K562 (cell line): ENCODE measurements around the gene SLC8A1. TPM values are rescaled to one million over a fixed set of nuclear protein-coding genes. Genes with fewer than 3 reads are reported as not detected.

ENCODE experiments used
- ATAC-seq: fragments of 200-7000 bp; cut with Tn5 transposase; 3 replicates; pipeline ENCODE4 v1.9.1; 2020; ENCODE audit warnings: moderate library complexity
- BruUV-seq: library from RNA; stranded (reverse); fragments of 400-500 nt; replicated peaks from 2 replicates; lab custom pipeline; 2021; lab: Mats Ljungman, UMichigan
- CTCF ChIA-PET: fragments of 300-600 bp; formaldehyde crosslinking; extraction: SDS; loops from one replicate; lab custom pipeline; 2021; ENCODE audit warnings: low intra/inter-chr PET ratio; lab: Yijun Ruan, JAX
- POLR2A ChIA-PET: fragments of 300-600, 350-650 bp; sonication (Branson Sonifier 250); formaldehyde crosslinking; extraction: SDS; loops from one replicate; lab custom pipeline; 2021; ENCODE audit warnings: antibody characterized with exemption, inconsistent platforms; lab: Yijun Ruan, JAX
- DNase-seq, 4 experiments: peaks; one replicate each; pipeline versions ENCODE4 v3.0.0 to v3.0.0-alpha.2; 2011 to 2018; ENCODE audit warnings: low spot score in 3 of 4, mixed read lengths in 3 of 4; ENCODE audit errors: extremely low read depth in 1 of 4
- FAIRE-seq: peaks from 2 replicates; lab custom pipeline; 2011; peaks lifted over from hg19 to GRCh38; lab: Jason Lieb, UNC
- H2AFZ ChIP-seq: 2 replicates; pipeline ENCODE4 v1.6.0; 2011; ENCODE audit warnings: low read depth, low read length, control low read depth, inconsistent platforms
- H3K27ac ChIP-seq: fragments of 200-600 bp; 3 replicates; pipeline ENCODE4 v1.8.0; 2011; ENCODE audit warnings: low read depth, mild to moderate bottlenecking, control low read depth, inconsistent platforms, low read length, moderate library complexity, mixed read lengths; ENCODE audit errors: extremely low read depth
- H3K27me3 ChIP-seq, 2 experiments: fragments of 300-600 bp in 1 of 2; 2 replicates in 1 of 2; 3 replicates in 1 of 2; pipeline versions ENCODE4 v1.6.0 to v1.8.0; 2011; ENCODE audit warnings: inconsistent platforms in 2 of 2, low read length in 2 of 2, mild to moderate bottlenecking in 1 of 2, mixed read lengths in 1 of 2, moderate library complexity in 1 of 2; ENCODE audit not compliant: control insufficient read depth in 2 of 2, insufficient read depth in 2 of 2
- H3K36me3 ChIP-seq: fragments of 300-600 bp; 3 replicates; pipeline ENCODE4 v1.8.0; 2011; ENCODE audit warnings: mild to moderate bottlenecking, low read length, inconsistent platforms; ENCODE audit not compliant: control insufficient read depth, insufficient read depth
- H3K4me1 ChIP-seq, 2 experiments: fragments of 200-600 bp in 1 of 2; replicated peaks in 1 of 2; 2 replicates in 1 of 2; 3 replicates in 1 of 2; pipeline versions ENCODE4 v1.5.1 to v1.8.0; 2011; ENCODE audit warnings: inconsistent platforms in 2 of 2, low read length in 2 of 2, mild to moderate bottlenecking in 1 of 2, mixed read lengths in 1 of 2, moderate library complexity in 1 of 2; ENCODE audit not compliant: control insufficient read depth in 2 of 2, insufficient read depth in 2 of 2
- H3K4me2 ChIP-seq: 2 replicates; pipeline ENCODE4 v1.6.1; 2011; ENCODE audit warnings: low read length, control low read depth, inconsistent platforms, mixed read lengths; ENCODE audit not compliant: insufficient read depth
- H3K4me3 ChIP-seq: fragments of 200-600 bp; sonication (generic), shearing (Covaris generic); 2 replicates; pipeline ENCODE4 v1.5.1; 2016; ENCODE audit warnings: control low read depth, inconsistent platforms
- H3K79me2 ChIP-seq: fragments of 200-600 bp; 3 replicates; pipeline ENCODE4 v1.8.0; 2011; ENCODE audit warnings: low read length, inconsistent platforms; ENCODE audit not compliant: control insufficient read depth, insufficient read depth
- H3K9ac ChIP-seq, 2 experiments: 2 replicates each; pipeline versions ENCODE4 v1.6.0 to v1.6.1; 2011; ENCODE audit warnings: low read depth in 2 of 2, low read length in 2 of 2, control low read depth in 1 of 2, inconsistent platforms in 1 of 2, mild to moderate bottlenecking in 1 of 2, mixed read lengths in 1 of 2; ENCODE audit not compliant: insufficient read depth in 1 of 2
- H3K9me1 ChIP-seq: one replicate; pipeline ENCODE4 v1.6.0; 2011; ENCODE audit warnings: inconsistent platforms, mild to moderate bottlenecking, low read length, moderate library complexity; ENCODE audit not compliant: control insufficient read depth, insufficient read depth
- H3K9me3 ChIP-seq: replicated peaks from 2 replicates; pipeline ENCODE4 v1.5.1; 2011; ENCODE audit warnings: low read depth, low read length, inconsistent platforms; ENCODE audit not compliant: control insufficient read depth, insufficient read depth
- H4K20me1 ChIP-seq: replicated peaks from 2 replicates; pipeline ENCODE4 v1.6.1; 2011; ENCODE audit warnings: low read length, inconsistent platforms, mixed read lengths; ENCODE audit not compliant: control insufficient read depth, insufficient read depth
- KDM4B ChIP-seq, 2 experiments: fragments of 450-650 bp in 1 of 2; sonication (generic) in 1 of 2; IDR thresholded peaks; 2 replicates each; pipeline ENCODE4 v1.6.1; 2016 to 2017; ENCODE audit warnings: borderline replicate concordance in 2 of 2, antibody characterized with exemption in 1 of 2, low read depth in 1 of 2, mild to moderate bottlenecking in 1 of 2
- MCM2 ChIP-seq: fragments of 450-650 bp; IDR thresholded peaks from 2 replicates; pipeline ENCODE4 v1.6.1; 2017; ENCODE audit warnings: low read depth, mild to moderate bottlenecking
- NFYB ChIP-seq: IDR thresholded peaks from 2 replicates; pipeline ENCODE4 v1.6.1; 2011; ENCODE audit warnings: mild to moderate bottlenecking, moderate library complexity; ENCODE audit not compliant: insufficient read length; ENCODE audit errors: extremely low read depth
- SOX6 ChIP-seq: fragments of 450-650 bp; IDR thresholded peaks from 2 replicates; pipeline ENCODE4 v1.6.1; 2014; ENCODE audit warnings: mild to moderate bottlenecking
- TCFL5 ChIP-seq: fragments of 250-450 bp; sonication (Bioruptor Pico); conservative IDR thresholded peaks from 2 replicates; pipeline ENCODE4 v1.6.1; 2021; ENCODE audit warnings: mild to moderate bottlenecking, moderate library complexity, matching md5 sums
- WGBS: fragments of 100-300 bp; shearing (Covaris generic); methylation state at CpG from one replicate; pipeline ENCODE4 v1.1.6; 2016; ENCODE audit warnings: low coverage, mixed read lengths; ENCODE audit not compliant: insufficient coverage; ENCODE audit errors: missing lambda C conversion rate; 5-methylcytosine and 5-hydroxymethylcytosine counted together
- in situ Hi-C: fragments of 300-500 bp; cut with MboI; formaldehyde crosslinking; loops from 4 replicates; pipeline ENCODE4 v1.15.0; 2018; ENCODE audit warnings: inconsistent platforms, mixed read lengths
- intact Hi-C: fragments of 100-400 bp; cut with micrococcal nuclease; formaldehyde crosslinking; loops from 2 replicates; pipeline ENCODE4 v1.14.2; 2022
- polyA plus RNA-seq, 8 experiments: library from polyadenylated mRNA; depleted of rRNA in 4 of 8; stranded (reverse) in 5 of 8; unstranded in 3 of 8; fragments of >200 nt; fragmentation: Nextera tagmentation in 2 of 8; fragmentation: Illumina TruSeq in 1 of 8; extraction: Ambion mirVana in 2 of 8; extraction: Trizol in 1 of 8; gene quantifications; 2 replicates each; pipeline versions ENCODE4 v1.2.1 to v1.2.3, GENCODE V29; 2011 to 2014; ENCODE audit warnings: inconsistent platforms in 1 of 8, missing spikeins in 1 of 8
- total RNA-seq, 7 experiments: library from RNA; depleted of rRNA in 6 of 7; stranded (reverse); fragments of >200 nt in 6 of 7; fragmentation: Illumina TruSeq in 2 of 7; extraction: Trizol in 2 of 7; gene quantifications; 2 replicates each; pipeline versions ENCODE4 v1.2.1 to v1.2.3, GENCODE V29; 2011 to 2021; ENCODE audit warnings: low replicate concordance in 1 of 7
- TF ChIP-seq, protein P1 (sequence below): sonication (generic); formaldehyde crosslinking; IDR thresholded peaks from 2 replicates; pipeline ENCODE4 v1.8.1; 2023; ENCODE audit warnings: mild to moderate bottlenecking, missing genetic modification reagents, moderate library complexity

Gene SLC8A1
- total and polyA plus RNA-seq, 9 of the 15 experiments (the other 6 are each of a cell fraction or from before 2014, with no cell fraction given) = not detected

DNA sequence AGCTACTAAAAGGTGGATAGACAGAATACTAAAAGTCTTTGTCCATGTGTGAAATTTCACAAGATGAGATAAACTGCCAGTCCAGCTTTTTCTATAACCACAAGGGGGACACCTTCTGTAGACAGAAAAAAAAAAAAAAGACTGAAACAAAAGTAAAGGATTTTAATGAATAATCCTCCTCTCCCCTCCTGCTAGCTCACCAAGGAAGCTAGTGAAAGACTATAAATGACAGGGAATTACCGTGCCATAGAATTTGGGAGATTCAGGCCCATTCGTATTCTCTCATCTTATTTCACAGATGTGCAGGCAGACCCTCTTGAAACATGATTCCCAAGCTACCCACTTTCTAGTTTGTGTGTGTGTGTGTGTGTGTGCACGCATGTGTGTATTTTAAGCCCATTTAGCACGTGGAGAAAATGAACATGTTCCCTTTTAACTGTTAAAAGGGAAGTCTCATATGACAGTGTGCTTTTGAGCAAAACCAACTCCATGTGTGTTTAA lies 36.3 kb upstream of the SLC8A1 start:
- H3K4me1 ChIP-seq = no peaks in the 10 kb centered on the region
- H3K4me3 ChIP-seq = no peak overlapping the region
- no peak for FAIRE-seq
- TF ChIP-seq TCFL5 (CRISPR knock-in tag) (no peak), SOX6 (no peak), MCM2 (no peak), NFYB (no peak), KDM4B (IDR thresholded peaks at IDR 0.05; ENCODE audit: borderline replicate concordance in 2 of 2, low read depth in 1 of 2) (no peak)
- TF ChIP-seq, protein P1, sequence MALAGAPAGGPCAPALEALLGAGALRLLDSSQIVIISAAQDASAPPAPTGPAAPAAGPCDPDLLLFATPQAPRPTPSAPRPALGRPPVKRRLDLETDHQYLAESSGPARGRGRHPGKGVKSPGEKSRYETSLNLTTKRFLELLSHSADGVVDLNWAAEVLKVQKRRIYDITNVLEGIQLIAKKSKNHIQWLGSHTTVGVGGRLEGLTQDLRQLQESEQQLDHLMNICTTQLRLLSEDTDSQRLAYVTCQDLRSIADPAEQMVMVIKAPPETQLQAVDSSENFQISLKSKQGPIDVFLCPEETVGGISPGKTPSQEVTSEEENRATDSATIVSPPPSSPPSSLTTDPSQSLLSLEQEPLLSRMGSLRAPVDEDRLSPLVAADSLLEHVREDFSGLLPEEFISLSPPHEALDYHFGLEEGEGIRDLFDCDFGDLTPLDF (CRISPR knock-in tag) = no peak
- ATAC-seq = no peak
- H3K9me1 ChIP-seq = no peaks in the 10 kb centered on the region
- no TSS peak for BruUV-seq
- 3% methylated on average over 4 of the region's 4 CpGs for WGBS
- H3K9ac ChIP-seq = no peak overlapping the region
- H3K27me3 ChIP-seq = no peaks in the 10 kb centered on the region
- DNase-seq = no peak
- H2AFZ ChIP-seq = no peak overlapping the region
- ChIA-PET CTCF (no interaction called here), POLR2A (no interaction called here)
- H3K9me3 ChIP-seq = no peaks in the 10 kb centered on the region
- H3K27ac ChIP-seq = no peak overlapping the region
- H3K36me3 ChIP-seq = no peaks in the 10 kb centered on the region
- H3K4me2 ChIP-seq = no peak overlapping the region
- in situ Hi-C loops (no loop called here), intact Hi-C loops (no loop called here)
- H3K79me2 ChIP-seq = no peaks in the 10 kb centered on the region
- no peaks in the 10 kb centered on the region for H4K20me1 ChIP-seq
